GM15510 (cell line): Measurements from ENCODE around the gene ITGAD.
A peak's percentile ranks its signal among the peaks of the same experiment; 100 is the strongest.

Source experiments
- POLR2A ChIP-seq: IDR thresholded peaks from 3 replicates; pipeline ENCODE4 v1.6.1; 2011; ENCODE audit warnings: borderline replicate concordance; ENCODE audit not compliant: insufficient read length; ENCODE audit errors: extremely low read depth

ITGAD gene

DNA sequence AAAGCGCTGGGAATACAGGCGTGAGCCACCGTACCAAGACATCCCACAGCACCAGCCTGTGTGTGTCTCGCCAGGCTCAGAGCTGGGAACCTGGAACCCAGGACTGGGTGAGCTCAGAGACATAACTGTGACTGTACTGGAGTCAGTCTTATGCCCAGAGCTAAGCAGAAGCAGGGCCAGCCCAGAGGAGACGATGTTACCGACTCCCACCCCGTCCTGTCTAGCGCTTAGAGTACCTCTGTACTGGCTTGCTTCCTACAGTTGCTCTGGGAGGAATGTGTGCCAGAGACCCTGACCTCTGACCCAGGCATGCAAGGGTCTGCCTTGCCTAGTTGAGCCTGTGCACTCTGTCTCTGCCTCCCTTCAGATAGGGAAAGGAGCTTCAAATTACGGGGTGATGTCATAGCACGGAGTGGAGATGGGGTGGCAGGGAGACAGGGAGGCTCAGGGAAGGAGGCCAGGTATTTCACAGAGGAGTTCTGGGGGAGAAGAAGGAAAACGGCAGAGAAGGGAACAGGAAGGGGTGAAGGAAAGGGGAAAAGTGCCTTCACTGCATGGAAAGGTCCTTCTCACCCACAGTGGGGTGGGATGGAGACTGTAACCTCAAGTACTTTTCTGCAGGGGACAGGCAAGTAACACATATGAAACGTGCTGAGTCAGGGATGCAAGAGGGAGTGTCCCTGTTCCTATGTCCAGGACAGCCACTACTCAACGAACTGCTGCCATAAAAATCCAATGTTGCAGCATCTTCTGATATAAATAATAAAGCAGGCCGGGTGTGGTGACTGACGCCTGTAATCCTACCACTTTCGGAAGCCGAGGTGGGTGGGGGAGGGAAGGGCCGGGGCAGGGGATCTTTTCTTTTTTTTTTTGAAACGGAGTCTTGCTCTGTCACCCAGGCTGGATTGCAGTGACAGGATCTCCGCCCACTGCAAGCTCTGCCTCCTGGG is 60.4 kb downstream of the ITGAD start:
- TF ChIP-seq POLR2A, result no peak

- no peak for TF ChIP-seq POLR2A
Measured at GRCh38 chr16:31455601-31456314, 62.6 kb downstream of the ITGAD start.

DNA sequence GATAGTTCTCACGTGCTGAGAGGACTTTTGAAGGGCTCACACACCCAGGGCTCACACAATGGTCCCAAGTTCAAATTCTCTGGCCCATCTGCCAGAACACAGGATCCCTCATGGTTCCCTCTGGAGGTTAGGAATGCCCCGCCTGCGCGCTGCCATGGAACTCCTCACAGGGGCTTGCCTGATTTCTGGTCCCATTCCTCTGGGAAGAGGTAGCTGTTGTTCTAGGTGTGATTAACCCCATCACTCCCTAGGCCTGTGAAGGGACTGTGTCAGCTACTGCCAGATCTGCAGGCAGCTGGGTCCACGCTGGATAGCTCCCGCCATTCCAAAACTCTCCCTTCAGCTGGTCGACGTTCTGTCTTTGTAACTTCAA is 63.8 kb downstream of the ITGAD start:
- no peak for TF ChIP-seq POLR2A

GRCh38 chr16:31458073-31458843 is 65.1 kb downstream of the ITGAD start:
- TF ChIP-seq POLR2A, result peak; percentile 49

DNA sequence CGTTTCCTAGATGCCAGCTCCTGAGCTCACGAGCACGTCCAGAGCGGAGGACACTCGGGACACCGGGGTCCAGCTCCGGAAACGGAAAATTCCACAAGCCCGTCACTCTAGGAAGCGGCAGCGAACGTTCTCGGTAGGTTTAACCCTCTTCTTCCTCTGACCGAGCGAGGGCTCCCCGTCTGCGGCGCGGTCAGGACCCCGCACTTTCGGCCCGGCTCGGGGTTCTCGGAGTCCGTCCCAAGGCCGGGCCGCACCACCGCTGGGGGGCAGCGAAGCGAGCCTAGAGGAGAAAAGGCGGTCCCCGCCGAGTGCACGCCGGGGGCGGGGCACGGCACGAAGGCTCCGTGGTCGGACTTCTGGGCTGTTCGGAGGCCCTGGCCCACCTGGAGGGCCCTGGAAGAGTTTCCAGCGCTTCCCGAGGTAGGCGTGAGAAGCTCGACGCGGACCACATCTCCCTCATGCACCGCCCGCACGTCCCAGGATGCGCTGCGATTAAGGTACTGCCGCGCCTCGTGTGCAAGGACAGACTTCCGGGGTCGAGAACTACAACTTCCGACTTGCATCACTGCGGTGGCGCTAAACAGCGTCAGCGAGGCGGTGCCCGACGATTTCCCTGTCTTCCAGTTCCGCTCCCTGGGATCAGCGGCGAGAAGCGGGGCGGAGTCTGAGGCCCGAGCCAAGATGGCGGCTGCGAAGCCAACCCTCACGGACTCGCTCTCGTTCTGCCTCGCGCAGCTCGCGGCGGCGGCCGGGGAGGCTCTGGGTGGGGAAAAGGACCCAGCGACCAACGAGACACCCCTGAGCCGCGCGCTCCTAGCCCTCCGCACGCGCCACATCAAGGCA is 65.9 kb downstream of the ITGAD start, which contains the start of gene ARMC5:
TSS of gene ARMC5 (plus strand) at position 658 of the 843 bp plus-strand sequence. CDS start at position 682, 24 bp downstream.
- peak; percentile 78 for TF ChIP-seq POLR2A

GRCh38 chr16:31459687-31460581 is 66.8 kb downstream of the ITGAD start:
- peak; percentile 58 for TF ChIP-seq POLR2A

GRCh38 chr16:31460582-31461002 is 67.5 kb downstream of the ITGAD start:
- TF ChIP-seq POLR2A, result no peak

- TF ChIP-seq POLR2A, result no peak
Measured at GRCh38 chr16:31461201-31461920, 68.2 kb downstream of the ITGAD start.

DNA sequence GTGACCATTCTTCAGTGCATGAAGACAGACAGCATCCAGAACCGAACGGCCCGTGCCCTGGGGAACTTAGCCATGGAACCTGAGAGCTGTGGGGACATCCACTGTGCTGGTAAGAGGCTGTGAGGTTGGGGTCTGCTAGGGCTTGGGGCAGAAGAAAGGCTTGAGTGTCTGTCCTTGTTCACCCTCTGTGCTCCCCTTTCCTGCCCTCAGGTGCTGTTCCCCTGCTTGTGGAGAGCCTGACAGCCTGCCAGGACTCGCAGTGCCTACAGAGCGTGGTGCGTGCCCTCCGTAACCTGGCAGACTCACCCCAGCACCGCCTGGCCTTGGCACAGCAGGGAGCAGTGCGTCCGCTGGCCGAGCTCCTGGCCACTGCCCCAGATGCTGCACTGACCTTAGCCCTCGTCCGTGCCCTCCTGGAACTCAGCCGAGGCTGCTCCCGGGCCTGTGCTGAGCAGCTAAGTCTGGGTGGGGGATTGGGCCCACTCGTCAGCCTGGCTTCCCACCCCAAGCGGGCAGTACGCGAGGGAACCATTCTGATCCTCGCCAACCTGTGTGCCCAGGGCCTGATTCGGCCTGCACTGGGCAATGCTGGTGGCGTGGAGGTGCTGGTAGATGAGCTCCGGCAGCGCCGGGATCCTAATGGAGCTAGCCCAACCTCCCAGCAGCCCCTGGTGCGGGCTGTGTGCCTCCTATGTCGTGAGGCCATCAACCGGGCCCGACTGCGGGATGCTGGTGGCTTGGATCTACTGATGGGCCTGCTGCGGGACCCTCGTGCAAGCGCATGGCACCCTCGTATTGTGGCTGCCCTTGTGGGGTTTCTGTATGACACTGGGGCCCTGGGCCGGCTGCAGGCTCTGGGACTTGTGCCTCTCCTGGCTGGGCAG is 69.0 kb downstream of the ITGAD start:
- TF ChIP-seq POLR2A, result no peak

- no peak for TF ChIP-seq POLR2A
Measured at GRCh38 chr16:31464348-31464769, 71.2 kb downstream of the ITGAD start.

- no peak for TF ChIP-seq POLR2A
Measured at GRCh38 chr16:31464781-31465260, 71.7 kb downstream of the ITGAD start.
